Activated CD8-positive, alpha-beta memory T cell treated with anti-CD3 and anti-CD28 coated beads, Interleukin-2, amount 10 ng/mL, durations not matched to agents 7 days and 5 days (primary cell): ENCODE results near the gene FAM135A. TPM values are rescaled to one million over a fixed set of nuclear protein-coding genes. Genes with fewer than 3 reads are reported as not detected.

Source experiments
- ATAC-seq: fragments of 150-1000 bp; cut with Tn5 transposase; one replicate; pipeline ENCODE4 v1.10.0; 2021; ENCODE audit warnings: moderate library complexity
- CTCF ChIA-PET: fragments of 350-600 bp; sonication (Branson Sonifier 250); formaldehyde crosslinking; loops from one replicate; lab custom pipeline; 2021; ENCODE audit warnings: antibody characterized with exemption; lab: Charles Lee
- DNase-seq: peaks from one replicate; pipeline ENCODE4 v3.0.0-alpha.2; 2020
- H3K27ac Mint-ChIP-seq: one replicate; pipeline ENCODE4 v1.8.0; 2021; ENCODE audit warnings: mild to moderate bottlenecking, mixed read lengths
- H3K27me3 Mint-ChIP-seq: one replicate; pipeline ENCODE4 v1.8.0; 2021; ENCODE audit warnings: mixed read lengths
- H3K36me3 Mint-ChIP-seq: one replicate; pipeline ENCODE4 v1.8.0; 2021; ENCODE audit warnings: mild to moderate bottlenecking, mixed read lengths
- H3K4me1 Mint-ChIP-seq: one replicate; pipeline ENCODE4 v1.8.0; 2021; ENCODE audit warnings: mixed read lengths
- H3K4me3 Mint-ChIP-seq: one replicate; pipeline ENCODE4 v1.8.0; 2021; ENCODE audit warnings: mild to moderate bottlenecking, moderate library complexity, mixed read lengths
- H3K9me3 Mint-ChIP-seq: one replicate; pipeline ENCODE4 v1.8.0; 2022; ENCODE audit warnings: low read depth, mixed read lengths
- total RNA-seq, 2 experiments: library from RNA; stranded (reverse); gene quantifications; one replicate each; pipeline ENCODE4 v1.2.3, GENCODE V29; 2021

FAM135A gene
- total RNA-seq = 10 to 100 TPM in 1 of 2 experiments, 1 to 10 TPM in 1; 9.7 to 10.2 TPM

DNA sequence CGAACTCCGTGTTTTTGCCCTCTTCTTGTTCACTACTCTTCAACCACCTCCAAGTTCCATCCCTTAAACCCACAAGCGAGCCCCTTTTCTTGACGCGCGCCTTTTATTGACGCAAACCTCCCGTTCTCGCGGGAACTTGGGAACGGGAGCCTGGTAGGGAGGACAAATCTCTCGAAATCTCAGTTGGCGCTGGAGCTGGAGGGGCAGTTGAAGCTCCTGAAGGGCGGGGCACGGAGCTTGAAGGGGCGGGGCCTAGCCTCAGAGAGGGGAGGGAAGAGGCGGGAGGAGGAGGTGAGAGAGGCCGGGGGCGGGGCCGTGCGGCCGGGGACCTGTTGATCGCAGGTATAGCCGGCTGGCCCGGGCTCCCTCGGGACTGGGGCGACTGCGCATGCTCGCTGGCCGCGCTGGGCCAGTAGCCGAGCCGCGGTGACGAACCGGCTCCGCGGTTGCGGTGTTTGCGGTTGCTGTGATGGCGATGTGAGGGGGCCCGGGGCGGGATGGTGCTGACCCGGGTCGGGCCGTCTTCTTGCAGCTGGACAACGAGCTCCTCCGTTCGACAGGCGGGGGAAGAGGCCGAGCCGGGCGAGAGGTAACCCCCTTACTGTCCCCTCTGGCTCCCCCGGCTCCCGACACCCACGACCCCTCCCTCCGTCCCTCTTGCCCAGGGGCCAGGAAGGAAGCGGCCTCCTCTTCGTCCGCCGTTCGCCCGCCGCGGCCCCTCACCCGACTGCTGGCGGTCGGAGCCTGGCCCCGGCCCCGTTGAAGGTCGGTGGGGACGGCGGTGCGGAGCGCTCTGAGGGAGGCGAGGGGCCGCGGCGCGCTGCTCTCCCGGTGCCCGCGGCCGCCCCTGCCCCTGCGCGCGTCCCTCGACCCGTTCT, at the start of gene FAM135A:
TSS of gene FAM135A (plus strand) at position 395 of the 878 bp plus-strand sequence. CDS start 14,835 bp downstream, outside the sequence.
- peaks cover 5% of the 10 kb centered on the region for H3K36me3 Mint-ChIP-seq
- peak; percentile 95 for ATAC-seq
- peaks cover 6% of the 10 kb centered on the region for H3K27me3 Mint-ChIP-seq
- CTCF ChIA-PET = interaction anchor here (0.9 to 2.2 kb wide), 5 partner anchors 42 to 543 kb away, joined by 3 to 8 read pairs (median 5); no protein-coding TSS in a partner anchor
- H3K9me3 Mint-ChIP-seq = no peaks in the 10 kb centered on the region
- DNase-seq = peak; percentile 98
- peaks cover 21% of the 10 kb centered on the region for H3K4me1 Mint-ChIP-seq
- peak within 1 kb of the TSS; percentile 84 for H3K4me3 Mint-ChIP-seq
- H3K27ac Mint-ChIP-seq = peak within 1 kb of the TSS; percentile 85

DNA sequence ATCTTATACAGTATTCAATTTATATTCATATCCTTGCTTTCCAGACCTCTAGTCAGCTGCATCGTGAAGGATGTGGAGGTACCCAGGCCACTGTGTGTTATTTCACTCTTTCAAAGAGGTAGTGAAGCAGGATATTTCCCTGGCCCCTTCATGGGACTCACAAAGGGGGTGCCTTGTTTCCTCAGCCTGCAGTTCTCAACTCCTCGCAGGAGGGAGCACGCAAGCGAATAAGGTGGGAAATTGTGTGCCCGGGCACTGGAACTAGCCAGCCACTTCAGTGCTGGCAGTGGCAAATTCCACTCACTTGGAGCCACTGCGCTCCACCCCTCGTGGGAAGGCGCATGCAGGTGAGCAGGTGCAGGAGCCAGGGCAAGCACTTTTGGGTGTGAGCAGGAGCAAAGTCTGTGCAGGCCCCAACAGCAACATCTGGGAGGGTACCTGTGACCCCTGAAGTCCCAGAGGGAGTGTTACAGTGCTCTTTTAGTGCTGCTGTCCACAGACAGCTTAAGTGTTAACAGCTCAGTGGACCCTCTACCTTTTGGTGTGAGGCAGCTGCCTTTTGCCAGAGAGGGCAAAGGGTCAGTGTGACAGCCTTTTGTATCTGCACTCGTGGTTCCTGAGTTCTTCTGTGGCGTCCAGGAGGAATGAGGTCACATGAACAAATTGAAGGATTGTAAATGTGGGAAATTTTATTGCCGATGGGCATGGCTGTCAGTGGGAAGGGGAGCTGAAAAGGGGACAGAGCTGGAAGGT, 49.4 kb upstream of the FAM135A start:
- CTCF ChIA-PET = interaction anchor here (0.8 to 1.0 kb wide), 2 partner anchors 54 to 649 kb away, joined by 3 to 4 read pairs; no protein-coding TSS in a partner anchor
- DNase-seq = no peak
- H3K4me1 Mint-ChIP-seq = no peaks in the 10 kb centered on the region

DNA sequence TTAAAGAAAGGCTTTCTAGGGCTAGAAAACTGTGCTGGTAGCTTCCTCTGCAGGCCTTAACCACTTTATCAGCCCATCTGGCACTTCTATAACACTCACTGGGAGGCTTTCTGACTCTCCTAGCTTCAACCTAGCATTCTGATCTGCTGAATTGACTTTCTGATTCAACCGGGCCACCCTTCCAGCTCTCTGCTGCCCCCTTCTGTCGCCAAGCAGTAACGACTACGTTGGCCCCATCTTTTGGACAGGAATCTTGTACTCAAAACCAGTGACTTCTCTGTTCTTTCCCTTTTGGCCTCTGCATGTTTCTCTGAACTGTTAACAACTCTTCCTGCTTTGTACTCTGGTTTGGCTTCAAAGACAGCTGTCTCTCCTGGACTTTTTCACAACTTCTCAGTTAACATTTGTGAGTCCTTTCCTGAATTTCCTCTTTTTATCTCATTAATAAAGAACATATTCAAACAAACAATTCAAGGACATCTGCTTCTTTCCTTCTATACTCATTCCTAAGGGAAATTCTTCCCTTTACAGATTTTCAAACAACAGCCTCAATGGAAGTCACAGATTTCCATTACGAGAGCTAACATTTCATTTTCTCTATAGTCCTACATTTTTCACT, 43.9 kb upstream of the FAM135A start:
- CTCF ChIA-PET = interaction anchor here (0.6 to 6.5 kb wide), 21 partner anchors 12 to 586 kb away, joined by 3 to 64 read pairs (median 3); no protein-coding TSS in a partner anchor
- DNase-seq = peak; percentile 69
- no peak overlapping the region for H3K4me3 Mint-ChIP-seq
- no peak overlapping the region for H3K27ac Mint-ChIP-seq
- peaks cover 33% of the 10 kb centered on the region for H3K27me3 Mint-ChIP-seq
- H3K4me1 Mint-ChIP-seq = no peaks in the 10 kb centered on the region
- H3K36me3 Mint-ChIP-seq = no peaks in the 10 kb centered on the region
- ATAC-seq = peak; percentile 73
- no peaks in the 10 kb centered on the region for H3K9me3 Mint-ChIP-seq

More for the DNA sequence above, 49.4 kb upstream of the FAM135A start:
- Mint-ChIP-seq H3K9me3 (no peaks in the 10 kb centered on the region), H3K4me3 (no peak overlapping the region), H3K36me3 (no peaks in the 10 kb centered on the region), H3K27ac (no peak overlapping the region), H3K27me3 (peaks cover 20% of the 10 kb centered on the region)
- ATAC-seq = no peak

DNA sequence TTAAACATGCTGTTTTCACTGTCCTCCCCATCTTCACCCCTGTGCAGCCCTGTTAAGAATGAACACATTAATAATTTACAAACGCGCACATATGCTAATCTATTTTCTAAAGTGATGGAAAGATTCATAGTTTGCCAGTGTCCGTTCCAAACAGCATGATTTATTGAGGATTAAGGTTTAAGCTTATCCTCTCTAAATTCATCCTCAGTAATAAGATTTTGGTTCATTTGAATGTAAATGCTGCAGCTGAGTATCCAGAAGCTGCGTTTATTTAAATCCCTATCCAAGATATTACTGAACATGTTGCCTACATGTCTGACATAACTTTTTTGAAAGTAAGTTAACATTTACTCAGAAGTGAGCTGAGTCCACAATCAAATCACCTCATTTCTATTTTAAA, 42.8 kb upstream of the FAM135A start:
- CTCF ChIA-PET = interaction anchor here (1.5 to 6.5 kb wide), 6 partner anchors 16 to 337 kb away, joined by 3 to 64 read pairs (median 6); partner anchors contain the start of gene FAM135A
- ATAC-seq = no peak
- no peak overlapping the region for H3K27ac Mint-ChIP-seq
- H3K27me3 Mint-ChIP-seq = peaks cover 40% of the 10 kb centered on the region
- H3K9me3 Mint-ChIP-seq = no peaks in the 10 kb centered on the region
- H3K4me3 Mint-ChIP-seq = no peak overlapping the region
- no peak for DNase-seq
- no peaks in the 10 kb centered on the region for H3K4me1 Mint-ChIP-seq
- no peaks in the 10 kb centered on the region for H3K36me3 Mint-ChIP-seq

DNA sequence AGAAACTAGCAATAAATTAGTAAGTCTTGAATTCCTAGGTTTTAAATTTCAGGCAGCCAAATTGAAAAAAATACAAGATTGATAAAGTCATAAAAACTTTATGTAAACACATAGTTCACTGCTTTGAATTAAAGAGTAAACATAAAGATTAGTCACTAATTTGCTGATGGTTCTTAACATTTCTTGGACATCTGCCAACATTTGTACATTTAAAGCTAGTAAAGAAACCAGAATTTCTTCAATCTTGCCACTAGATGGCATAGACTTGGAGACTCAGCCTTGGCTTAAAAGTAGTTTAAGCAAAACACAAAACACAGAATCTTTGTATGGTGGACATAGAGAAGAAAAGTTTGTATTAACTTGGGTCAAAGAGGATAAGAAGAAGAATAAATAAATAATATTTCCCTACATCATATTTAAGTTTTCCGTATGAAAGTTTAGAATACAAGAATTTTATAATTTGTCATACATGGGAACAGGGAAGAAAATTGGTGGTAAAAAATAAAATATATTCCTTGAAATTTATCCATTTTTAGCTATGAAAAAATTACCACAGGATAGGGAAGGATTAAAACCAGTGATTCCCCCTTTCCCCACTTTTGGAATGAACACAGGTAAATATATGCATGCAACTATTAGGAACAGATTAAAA, 41.7 kb upstream of the FAM135A start:
- Mint-ChIP-seq H3K4me1 (no peaks in the 10 kb centered on the region), H3K4me3 (no peak overlapping the region), H3K27ac (no peak overlapping the region), H3K36me3 (no peaks in the 10 kb centered on the region), H3K9me3 (no peaks in the 10 kb centered on the region), H3K27me3 (peaks cover 41% of the 10 kb centered on the region)
- ATAC-seq = no peak
- CTCF ChIA-PET = interaction anchor here (0.6 to 6.5 kb wide), 7 partner anchors 9 to 151 kb away, joined by 3 to 64 read pairs (median 6); partner anchors contain the start of gene FAM135A
- no peak for DNase-seq

DNA sequence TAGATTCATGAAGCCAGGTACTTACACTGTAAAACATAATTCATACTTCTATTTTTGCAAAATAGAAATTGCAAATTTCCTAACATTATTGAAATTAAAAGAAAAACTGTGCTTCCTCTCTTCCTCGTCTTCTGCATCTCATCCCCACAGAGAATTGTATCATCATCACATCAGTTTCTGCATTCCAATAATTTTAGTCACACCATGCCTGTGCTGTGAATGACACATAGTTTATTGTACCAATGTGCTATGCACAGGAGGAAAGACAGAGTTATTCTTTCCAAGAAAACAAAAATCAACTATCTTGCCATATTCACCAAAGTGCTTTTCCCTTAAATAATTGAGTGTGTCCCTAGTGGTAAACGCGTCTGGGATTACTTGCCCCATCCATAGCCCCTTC, 38.1 kb upstream of the FAM135A start:
- no peak for ATAC-seq
- no peak overlapping the region for H3K4me3 Mint-ChIP-seq
- no peak overlapping the region for H3K27ac Mint-ChIP-seq
- no peaks in the 10 kb centered on the region for H3K4me1 Mint-ChIP-seq
- no peaks in the 10 kb centered on the region for H3K36me3 Mint-ChIP-seq
- H3K9me3 Mint-ChIP-seq = no peaks in the 10 kb centered on the region
- CTCF ChIA-PET = interaction anchor here (0.6 to 0.7 kb wide), 2 partner anchors 9 to 154 kb away, joined by 3 read pairs; no protein-coding TSS in a partner anchor
- peaks cover 30% of the 10 kb centered on the region for H3K27me3 Mint-ChIP-seq
- DNase-seq = no peak

DNA sequence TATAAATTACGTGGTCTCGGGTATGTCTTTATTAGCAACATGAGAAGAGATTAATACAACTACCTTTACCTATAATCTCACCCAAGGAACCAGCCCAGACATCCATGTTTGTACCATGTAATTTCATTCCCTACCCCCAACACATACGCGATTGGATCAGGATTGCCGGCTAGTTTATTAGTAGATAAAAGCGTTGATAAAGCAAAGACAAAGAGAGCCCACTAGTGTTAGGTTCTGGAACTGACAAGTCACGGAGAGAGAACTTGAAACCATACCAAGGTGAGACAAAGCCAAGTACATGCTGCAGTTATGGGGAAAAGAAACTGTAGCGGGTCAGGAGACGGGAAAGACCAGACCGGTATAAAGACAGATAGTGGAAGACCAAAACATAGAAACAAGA, 37.4 kb upstream of the FAM135A start:
- Mint-ChIP-seq H3K4me1 (no peaks in the 10 kb centered on the region), H3K27me3 (peaks cover 27% of the 10 kb centered on the region), H3K27ac (no peak overlapping the region), H3K4me3 (no peak overlapping the region), H3K9me3 (no peaks in the 10 kb centered on the region), H3K36me3 (no peaks in the 10 kb centered on the region)
- CTCF ChIA-PET = no interaction called here
- no peak for ATAC-seq
- no peak for DNase-seq

DNA sequence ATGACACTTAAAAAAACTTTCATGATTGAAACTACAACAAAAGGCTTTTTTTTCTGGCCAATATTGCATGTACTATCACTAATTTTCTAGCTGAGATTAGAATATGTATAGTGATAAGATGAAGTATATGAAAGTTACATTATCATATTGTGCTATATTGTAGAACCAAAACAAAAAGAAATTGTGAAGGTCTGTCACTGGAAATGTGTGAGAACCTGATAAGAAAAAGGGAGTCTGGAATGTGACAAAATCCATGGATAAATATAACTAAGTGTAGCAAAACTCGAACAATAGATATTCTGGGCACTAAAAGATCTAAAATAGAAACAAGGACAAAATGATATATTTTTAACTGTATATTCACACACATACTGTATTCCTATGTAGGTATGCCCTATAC, 36.7 kb upstream of the FAM135A start:
- CTCF ChIA-PET = interaction anchor here (0.8 kb wide), 1 partner anchor 66 kb away, joined by 7 read pairs; no protein-coding TSS in a partner anchor
- Mint-ChIP-seq H3K27ac (no peak overlapping the region), H3K27me3 (peaks cover 23% of the 10 kb centered on the region), H3K9me3 (no peaks in the 10 kb centered on the region), H3K4me1 (no peaks in the 10 kb centered on the region), H3K4me3 (no peak overlapping the region), H3K36me3 (no peaks in the 10 kb centered on the region)
- DNase-seq = no peak
- ATAC-seq = no peak

DNA sequence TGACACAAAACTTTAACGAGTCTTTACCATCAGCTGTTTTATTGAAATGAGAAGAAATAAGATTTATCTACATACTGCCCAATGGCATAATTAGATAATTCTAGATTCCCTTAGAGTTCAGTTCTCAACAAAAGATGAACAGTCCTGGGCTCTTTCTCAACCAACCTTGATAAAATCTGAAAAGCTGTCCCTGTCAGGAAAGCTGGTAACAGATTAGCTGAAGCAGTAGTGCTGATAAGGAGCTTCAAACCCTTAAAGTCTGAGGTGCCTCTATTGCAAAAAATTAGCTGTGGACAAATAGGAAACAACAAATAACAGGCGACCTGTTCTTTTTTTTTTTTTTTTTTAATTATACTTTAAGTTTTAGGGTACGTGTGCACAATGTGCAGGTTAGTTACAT, 35.9 kb upstream of the FAM135A start:
- Mint-ChIP-seq H3K4me3 (no peak overlapping the region), H3K27me3 (peaks cover 23% of the 10 kb centered on the region), H3K27ac (no peak overlapping the region), H3K9me3 (no peaks in the 10 kb centered on the region), H3K36me3 (no peaks in the 10 kb centered on the region), H3K4me1 (no peaks in the 10 kb centered on the region)
- CTCF ChIA-PET = interaction anchor here (0.8 kb wide), 1 partner anchor 67 kb away, joined by 7 read pairs; no protein-coding TSS in a partner anchor
- ATAC-seq = no peak
- DNase-seq = no peak

DNA sequence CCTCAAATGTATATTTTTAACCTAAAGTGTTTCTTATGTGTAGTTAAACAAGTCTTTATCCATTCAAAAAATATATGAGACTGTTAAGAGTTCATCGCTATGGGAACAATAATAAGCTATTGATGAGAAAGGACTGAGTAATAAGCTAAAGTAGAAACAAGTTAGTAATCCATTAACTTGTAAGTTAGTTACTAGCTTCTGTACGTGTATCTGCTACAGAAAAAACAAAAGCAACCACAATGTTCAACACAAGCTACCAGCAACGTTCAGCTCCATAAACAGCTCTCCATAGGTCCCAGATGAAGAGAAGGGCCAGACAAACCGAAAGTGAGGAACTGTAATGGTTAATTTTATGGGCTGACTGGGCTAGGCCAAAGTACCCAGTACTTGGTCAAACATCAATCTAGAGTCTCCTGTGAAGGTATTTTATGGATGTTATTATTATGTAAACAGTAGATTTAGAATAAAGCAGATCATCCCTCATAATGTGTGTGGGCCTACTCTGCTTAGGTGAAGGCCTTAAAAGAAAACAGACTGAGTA, 33.8 kb upstream of the FAM135A start:
- H3K36me3 Mint-ChIP-seq = no peaks in the 10 kb centered on the region
- DNase-seq = no peak
- peaks cover 11% of the 10 kb centered on the region for H3K27me3 Mint-ChIP-seq
- no peak for ATAC-seq
- H3K27ac Mint-ChIP-seq = no peak overlapping the region
- no peaks in the 10 kb centered on the region for H3K4me1 Mint-ChIP-seq
- CTCF ChIA-PET = interaction anchor here (1.4 to 1.6 kb wide), 2 partner anchors 8 to 13 kb away, joined by 4 to 6 read pairs; no protein-coding TSS in a partner anchor
- no peak overlapping the region for H3K4me3 Mint-ChIP-seq
- no peaks in the 10 kb centered on the region for H3K9me3 Mint-ChIP-seq

DNA sequence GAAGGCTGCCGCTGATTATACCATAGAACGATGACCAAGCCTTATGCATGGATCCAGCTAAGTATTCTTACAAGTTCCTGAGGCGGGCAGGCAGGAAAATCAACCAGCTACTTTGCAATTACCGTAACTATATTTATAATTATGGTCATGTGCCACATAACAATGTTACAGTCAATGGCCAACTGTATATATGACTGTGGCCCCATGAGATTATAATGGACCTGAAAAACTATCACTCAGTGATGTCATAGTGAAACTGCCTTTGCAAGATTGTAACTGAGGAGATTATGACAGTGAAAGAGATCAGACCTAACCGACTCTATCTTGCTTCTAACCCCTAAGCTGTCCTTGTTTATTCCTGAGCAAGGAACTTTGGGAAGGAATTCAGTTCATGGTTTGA, 33.1 kb upstream of the FAM135A start:
- ATAC-seq = no peak

More for the DNA sequence above, 33.1 kb upstream of the FAM135A start:
- DNase-seq = no peak
- Mint-ChIP-seq H3K27ac (no peak overlapping the region), H3K4me3 (no peak overlapping the region), H3K27me3 (peaks cover 8% of the 10 kb centered on the region), H3K9me3 (no peaks in the 10 kb centered on the region), H3K36me3 (no peaks in the 10 kb centered on the region), H3K4me1 (no peaks in the 10 kb centered on the region)
- CTCF ChIA-PET = interaction anchor here (1.4 to 1.6 kb wide), 2 partner anchors 9 to 14 kb away, joined by 4 to 6 read pairs; no protein-coding TSS in a partner anchor
